HepG2 (cell line): ENCODE measurements around the gene COPA. TPM values are rescaled to one million over a fixed set of nuclear protein-coding genes. Genes with fewer than 3 reads are reported as not detected.

ENCODE experiments used
- HNRNPLL ChIP-seq: fragments of 200-400 bp; formaldehyde crosslinking; IDR thresholded peaks from 2 replicates; pipeline ENCODE4 v1.6.1; 2017; ENCODE audit warnings: mild to moderate bottlenecking, low read depth, low read length; ENCODE audit not compliant: poor library complexity, severe bottlenecking
- LCORL ChIP-seq, 2 experiments: fragments of 450-650 bp in 1 of 2; sonication (generic) in 1 of 2; formaldehyde crosslinking in 1 of 2; IDR thresholded peaks; 2 replicates each; pipeline versions ENCODE4 v1.5.0 to v1.6.1; 2017 to 2020; ENCODE audit warnings: antibody characterized with exemption in 1 of 2, missing genetic modification reagents in 1 of 2
- PHF21A ChIP-seq: sonication (generic); formaldehyde crosslinking; IDR thresholded peaks from 2 replicates; pipeline ENCODE4 v1.5.0; 2020; ENCODE audit warnings: mild to moderate bottlenecking, missing genetic modification reagents
- PLRG1 ChIP-seq: fragments of 450-650 bp; conservative IDR thresholded peaks from 2 replicates; pipeline ENCODE4 v1.6.1; 2016
- RFX1 ChIP-seq: fragments of 450-650 bp; IDR thresholded peaks from 2 replicates; pipeline ENCODE4 v1.6.1; 2017
- SIX4 ChIP-seq: sonication (generic); formaldehyde crosslinking; IDR thresholded peaks from 2 replicates; pipeline ENCODE4 v1.4.0; 2020; ENCODE audit warnings: missing genetic modification reagents
- SPEN ChIP-seq: sonication (generic); formaldehyde crosslinking; IDR thresholded peaks from 2 replicates; pipeline ENCODE4 v1.5.1; 2020; ENCODE audit warnings: low read depth, mild to moderate bottlenecking, missing genetic modification reagents
- SYNCRIP ChIP-seq: fragments of 200-400 bp; formaldehyde crosslinking; IDR thresholded peaks from 2 replicates; pipeline ENCODE4 v1.6.1; 2018; ENCODE audit warnings: mild to moderate bottlenecking, low read depth, low read length; ENCODE audit not compliant: insufficient read depth
- ZNF101 ChIP-seq: sonication (generic); formaldehyde crosslinking; IDR thresholded peaks from 2 replicates; pipeline ENCODE4 v1.4.0; 2020; ENCODE audit warnings: mild to moderate bottlenecking, low read depth, missing genetic modification reagents, borderline replicate concordance
- ZNF24 ChIP-seq: fragments of 450-650 bp; IDR thresholded peaks from 2 replicates; pipeline ENCODE4 v1.6.1; 2017; ENCODE audit warnings: antibody characterized with exemption, mild to moderate bottlenecking
- ZNF263 ChIP-seq: sonication (generic); formaldehyde crosslinking; IDR thresholded peaks from 2 replicates; pipeline ENCODE4 v1.4.0; 2020; ENCODE audit warnings: missing genetic modification reagents
- ZNF335 ChIP-seq: sonication (generic); formaldehyde crosslinking; IDR thresholded peaks from 2 replicates; pipeline ENCODE4 v1.4.0; 2020; ENCODE audit warnings: missing genetic modification reagents
- ZNF629 ChIP-seq: sonication (generic); formaldehyde crosslinking; conservative IDR thresholded peaks from 2 replicates; pipeline ENCODE4 v1.5.0; 2020; ENCODE audit warnings: missing genetic modification reagents
- ZNF644 ChIP-seq: IDR thresholded peaks from 2 replicates; pipeline ENCODE4 v1.6.1; 2016; ENCODE audit warnings: low read depth
- ZNF724P ChIP-seq: sonication (generic); formaldehyde crosslinking; IDR thresholded peaks from 2 replicates; pipeline ENCODE4 v1.8.0; 2022; ENCODE audit warnings: missing genetic modification reagents, borderline replicate concordance
- ZNF781 ChIP-seq: sonication (generic); formaldehyde crosslinking; IDR thresholded peaks from 2 replicates; pipeline ENCODE4 v1.5.1; 2020; ENCODE audit warnings: borderline replicate concordance, mild to moderate bottlenecking, missing genetic modification reagents; ENCODE audit errors: not compliant biosample characterization
- polyA plus RNA-seq, 8 experiments: library from polyadenylated mRNA; depleted of rRNA in 3 of 8; stranded (reverse) in 7 of 8; unstranded in 1 of 8; fragments of >200 nt; fragmentation: Illumina TruSeq in 4 of 8; extraction: Trizol in 4 of 8; gene quantifications; 2 replicates each; pipeline versions ENCODE4 v1.2.1 to v1.2.3, GENCODE V29; 2011 to 2016; ENCODE audit warnings: low read depth in 4 of 8, missing spikeins in 1 of 8, mixed read lengths in 1 of 8; ENCODE audit not compliant: insufficient read depth in 1 of 8
- total RNA-seq, 5 experiments: library from RNA; depleted of rRNA; stranded (reverse); fragments of >200 nt; fragmentation: Illumina TruSeq; extraction: Trizol; gene quantifications; 2 replicates each; pipeline ENCODE4 v1.2.3, GENCODE V29; 2016; ENCODE audit warnings: low read depth in 1 of 5
- TF ChIP-seq, protein P1 (sequence below): sonication (generic); formaldehyde crosslinking; IDR thresholded peaks from 2 replicates; pipeline ENCODE4 v1.8.0; 2022; ENCODE audit warnings: mild to moderate bottlenecking, missing genetic modification reagents
- TF ChIP-seq, protein P2 (sequence below): sonication (generic); formaldehyde crosslinking; IDR thresholded peaks from 2 replicates; pipeline ENCODE4 v1.8.0; 2022; ENCODE audit warnings: mild to moderate bottlenecking, missing genetic modification reagents, moderate library complexity
- TF ChIP-seq, protein P3 (sequence below): sonication (generic); formaldehyde crosslinking; IDR thresholded peaks from 2 replicates; pipeline ENCODE4 v1.4.0; 2020; ENCODE audit warnings: missing genetic modification reagents; ENCODE audit errors: not compliant biosample characterization
- TF ChIP-seq, protein P4 (sequence below): sonication (generic); formaldehyde crosslinking; IDR thresholded peaks from 2 replicates; pipeline ENCODE4 v1.4.0; 2020; ENCODE audit warnings: mild to moderate bottlenecking, missing genetic modification reagents
- TF ChIP-seq, protein P5 (sequence below): sonication (generic); formaldehyde crosslinking; IDR thresholded peaks from 2 replicates; pipeline ENCODE4 v1.4.0; 2020; ENCODE audit warnings: missing genetic modification reagents
- TF ChIP-seq, protein P6 (sequence below): sonication (generic); formaldehyde crosslinking; IDR thresholded peaks from 2 replicates; pipeline ENCODE4 v1.5.0; 2020; ENCODE audit warnings: missing genetic modification reagents

The COPA gene
- total and polyA plus RNA-seq, 2 of the 13 experiments (the other 11 are each of a cell fraction or from before 2014, with no cell fraction given), result 160 to 197 TPM

DNA sequence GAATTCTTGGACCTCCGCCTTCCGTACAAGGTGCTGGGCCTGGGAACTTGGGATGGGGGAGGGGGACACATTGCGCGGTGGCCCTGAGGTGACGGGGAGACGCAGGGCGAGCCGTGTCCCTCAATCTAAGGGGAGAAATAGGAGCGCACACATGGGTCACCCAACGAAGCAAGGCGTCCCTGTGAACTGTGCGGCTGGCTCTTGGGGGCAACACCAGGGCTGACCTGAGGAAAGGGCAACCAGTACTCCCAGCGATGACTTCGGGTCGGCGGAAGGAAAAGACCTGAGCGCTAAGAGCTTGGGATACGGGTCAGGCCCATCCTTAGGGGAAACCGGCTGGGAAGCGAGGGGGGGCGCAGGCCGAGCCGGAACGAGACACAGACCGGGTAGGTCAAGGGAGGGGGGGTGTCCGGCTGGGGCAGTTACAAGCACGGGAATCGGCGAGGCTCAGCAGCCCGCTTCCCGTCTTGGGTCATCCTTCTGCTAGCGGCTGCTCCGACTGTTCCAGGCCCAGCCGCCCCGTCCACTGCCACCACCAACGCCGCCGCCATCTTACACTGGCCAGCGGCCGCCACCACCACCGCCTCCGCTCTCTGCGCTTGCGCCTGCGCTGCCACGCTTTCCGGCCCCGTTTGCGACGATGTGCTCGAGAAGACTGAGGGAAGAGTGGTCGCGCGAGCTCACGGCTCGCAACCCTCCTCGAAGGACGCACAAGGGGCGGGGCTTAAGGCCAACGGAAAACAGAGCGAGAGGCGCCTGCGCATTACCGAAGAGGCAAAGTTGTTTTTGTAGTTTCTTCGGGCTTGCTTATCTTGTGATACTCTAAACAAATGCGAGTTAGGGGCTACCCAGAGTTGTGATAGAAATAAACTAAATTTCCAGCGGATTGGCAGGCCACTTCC is 80.9 kb downstream of the COPA start, which contains the start of gene DCAF8 (continued):
- TF ChIP-seq LCORL (IDR thresholded peaks at IDR 0.05) (no peak), LCORL (CRISPR knock-in tag; IDR thresholded peaks at IDR 0.05) (peak; percentile 79), HNRNPLL (peak; percentile 91), ZNF24 (no peak), SPEN (CRISPR knock-in tag) (peak; percentile 79), SYNCRIP (no peak), ZNF644 (CRISPR knock-in tag) (peak; percentile 56; the same call in 1 of the 2 replicates), ZNF263 (no peak), ZNF101 (CRISPR knock-in tag) (no peak), ZNF335 (CRISPR knock-in tag) (no peak), ZNF781 (CRISPR knock-in tag) (peak; percentile 37), PLRG1 (no peak), ZNF629 (CRISPR knock-in tag) (no peak), SIX4 (CRISPR knock-in tag) (peak; percentile 64; the same call in 1 of the 2 replicates), RFX1 (no peak), PHF21A (CRISPR knock-in tag) (no peak), ZNF724P (peak; percentile 63; the same call in 1 of the 2 replicates)
- TF ChIP-seq, protein P1, sequence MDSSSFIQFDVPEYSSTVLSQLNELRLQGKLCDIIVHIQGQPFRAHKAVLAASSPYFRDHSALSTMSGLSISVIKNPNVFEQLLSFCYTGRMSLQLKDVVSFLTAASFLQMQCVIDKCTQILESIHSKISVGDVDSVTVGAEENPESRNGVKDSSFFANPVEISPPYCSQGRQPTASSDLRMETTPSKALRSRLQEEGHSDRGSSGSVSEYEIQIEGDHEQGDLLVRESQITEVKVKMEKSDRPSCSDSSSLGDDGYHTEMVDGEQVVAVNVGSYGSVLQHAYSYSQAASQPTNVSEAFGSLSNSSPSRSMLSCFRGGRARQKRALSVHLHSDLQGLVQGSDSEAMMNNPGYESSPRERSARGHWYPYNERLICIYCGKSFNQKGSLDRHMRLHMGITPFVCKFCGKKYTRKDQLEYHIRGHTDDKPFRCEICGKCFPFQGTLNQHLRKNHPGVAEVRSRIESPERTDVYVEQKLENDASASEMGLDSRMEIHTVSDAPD (CRISPR knock-in tag), result no peak
- TF ChIP-seq, protein P2, sequence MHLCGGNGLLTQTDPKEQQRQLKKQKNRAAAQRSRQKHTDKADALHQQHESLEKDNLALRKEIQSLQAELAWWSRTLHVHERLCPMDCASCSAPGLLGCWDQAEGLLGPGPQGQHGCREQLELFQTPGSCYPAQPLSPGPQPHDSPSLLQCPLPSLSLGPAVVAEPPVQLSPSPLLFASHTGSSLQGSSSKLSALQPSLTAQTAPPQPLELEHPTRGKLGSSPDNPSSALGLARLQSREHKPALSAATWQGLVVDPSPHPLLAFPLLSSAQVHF, result peak; percentile 72; the same call in 1 of the 2 replicates
- TF ChIP-seq, protein P3, sequence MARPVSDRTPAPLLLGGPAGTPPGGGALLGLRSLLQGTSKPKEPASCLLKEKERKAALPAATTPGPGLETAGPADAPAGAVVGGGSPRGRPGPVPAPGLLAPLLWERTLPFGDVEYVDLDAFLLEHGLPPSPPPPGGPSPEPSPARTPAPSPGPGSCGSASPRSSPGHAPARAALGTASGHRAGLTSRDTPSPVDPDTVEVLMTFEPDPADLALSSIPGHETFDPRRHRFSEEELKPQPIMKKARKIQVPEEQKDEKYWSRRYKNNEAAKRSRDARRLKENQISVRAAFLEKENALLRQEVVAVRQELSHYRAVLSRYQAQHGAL (CRISPR knock-in tag), result no peak
- TF ChIP-seq, protein P4, sequence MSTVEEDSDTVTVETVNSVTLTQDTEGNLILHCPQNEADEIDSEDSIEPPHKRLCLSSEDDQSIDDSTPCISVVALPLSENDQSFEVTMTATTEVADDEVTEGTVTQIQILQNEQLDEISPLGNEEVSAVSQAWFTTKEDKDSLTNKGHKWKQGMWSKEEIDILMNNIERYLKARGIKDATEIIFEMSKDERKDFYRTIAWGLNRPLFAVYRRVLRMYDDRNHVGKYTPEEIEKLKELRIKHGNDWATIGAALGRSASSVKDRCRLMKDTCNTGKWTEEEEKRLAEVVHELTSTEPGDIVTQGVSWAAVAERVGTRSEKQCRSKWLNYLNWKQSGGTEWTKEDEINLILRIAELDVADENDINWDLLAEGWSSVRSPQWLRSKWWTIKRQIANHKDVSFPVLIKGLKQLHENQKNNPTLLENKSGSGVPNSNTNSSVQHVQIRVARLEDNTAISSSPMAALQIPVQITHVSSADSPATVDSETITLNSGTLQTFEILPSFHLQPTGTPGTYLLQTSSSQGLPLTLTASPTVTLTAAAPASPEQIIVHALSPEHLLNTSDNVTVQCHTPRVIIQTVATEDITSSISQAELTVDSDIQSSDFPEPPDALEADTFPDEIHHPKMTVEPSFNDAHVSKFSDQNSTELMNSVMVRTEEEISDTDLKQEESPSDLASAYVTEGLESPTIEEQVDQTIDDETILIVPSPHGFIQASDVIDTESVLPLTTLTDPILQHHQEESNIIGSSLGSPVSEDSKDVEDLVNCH (CRISPR knock-in tag), result 0 out of 2 replicates have a peak, but pooled peaks have one; percentile 42
- TF ChIP-seq, protein P5, sequence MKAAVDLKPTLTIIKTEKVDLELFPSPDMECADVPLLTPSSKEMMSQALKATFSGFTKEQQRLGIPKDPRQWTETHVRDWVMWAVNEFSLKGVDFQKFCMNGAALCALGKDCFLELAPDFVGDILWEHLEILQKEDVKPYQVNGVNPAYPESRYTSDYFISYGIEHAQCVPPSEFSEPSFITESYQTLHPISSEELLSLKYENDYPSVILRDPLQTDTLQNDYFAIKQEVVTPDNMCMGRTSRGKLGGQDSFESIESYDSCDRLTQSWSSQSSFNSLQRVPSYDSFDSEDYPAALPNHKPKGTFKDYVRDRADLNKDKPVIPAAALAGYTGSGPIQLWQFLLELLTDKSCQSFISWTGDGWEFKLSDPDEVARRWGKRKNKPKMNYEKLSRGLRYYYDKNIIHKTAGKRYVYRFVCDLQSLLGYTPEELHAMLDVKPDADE (CRISPR knock-in tag), result no peak
- TF ChIP-seq, protein P6, sequence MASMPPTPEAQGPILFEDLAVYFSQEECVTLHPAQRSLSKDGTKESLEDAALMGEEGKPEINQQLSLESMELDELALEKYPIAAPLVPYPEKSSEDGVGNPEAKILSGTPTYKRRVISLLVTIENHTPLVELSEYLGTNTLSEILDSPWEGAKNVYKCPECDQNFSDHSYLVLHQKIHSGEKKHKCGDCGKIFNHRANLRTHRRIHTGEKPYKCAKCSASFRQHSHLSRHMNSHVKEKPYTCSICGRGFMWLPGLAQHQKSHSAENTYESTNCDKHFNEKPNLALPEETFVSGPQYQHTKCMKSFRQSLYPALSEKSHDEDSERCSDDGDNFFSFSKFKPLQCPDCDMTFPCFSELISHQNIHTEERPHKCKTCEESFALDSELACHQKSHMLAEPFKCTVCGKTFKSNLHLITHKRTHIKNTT (CRISPR knock-in tag), result no peak
